GM12874 (cell line): ENCODE data around the gene ULK2.

Experiments used
- CTCF ChIP-seq: IDR thresholded peaks from 2 replicates; pipeline ENCODE4 v1.5.1; 2011; ENCODE audit warnings: low read depth, mild to moderate bottlenecking, control low read depth, low read length, moderate library complexity; ENCODE audit not compliant: insufficient read depth

Gene ULK2

GRCh38 chr17:19736071-19736470, 131.7 kb downstream of the ULK2 start:
- TF ChIP-seq CTCF: no peak

DNA sequence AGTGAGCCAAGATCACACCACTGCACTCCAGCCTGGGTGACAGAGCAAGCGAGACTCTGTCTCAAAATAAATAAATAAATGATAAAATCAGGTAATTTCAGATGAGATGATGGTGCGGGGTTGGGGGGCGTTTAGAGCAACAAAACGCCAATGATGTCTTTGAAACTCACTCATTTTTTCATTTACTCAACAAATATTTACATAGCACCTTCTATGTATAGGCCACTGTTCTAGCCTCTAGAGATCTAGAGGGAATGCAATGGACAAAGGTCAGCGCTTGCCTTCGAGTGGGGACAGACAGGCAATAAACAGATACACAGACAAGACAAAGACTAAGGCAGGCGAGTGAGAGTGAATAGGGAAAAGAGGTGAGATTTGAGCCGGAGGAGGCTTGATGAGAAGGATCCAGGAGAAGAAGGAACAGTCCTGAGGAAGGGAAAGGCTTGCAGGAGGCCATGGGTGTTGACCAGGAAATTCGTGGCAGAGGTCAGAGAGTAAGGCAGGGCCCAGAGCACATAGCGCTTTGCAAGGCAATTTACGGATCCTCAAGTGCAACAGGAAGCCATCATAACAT, 133.7 kb downstream of the ULK2 start:
- no peak for TF ChIP-seq CTCF

GRCh38 chr17:19731626-19732025, 136.1 kb downstream of the ULK2 start:
- no peak for TF ChIP-seq CTCF

DNA sequence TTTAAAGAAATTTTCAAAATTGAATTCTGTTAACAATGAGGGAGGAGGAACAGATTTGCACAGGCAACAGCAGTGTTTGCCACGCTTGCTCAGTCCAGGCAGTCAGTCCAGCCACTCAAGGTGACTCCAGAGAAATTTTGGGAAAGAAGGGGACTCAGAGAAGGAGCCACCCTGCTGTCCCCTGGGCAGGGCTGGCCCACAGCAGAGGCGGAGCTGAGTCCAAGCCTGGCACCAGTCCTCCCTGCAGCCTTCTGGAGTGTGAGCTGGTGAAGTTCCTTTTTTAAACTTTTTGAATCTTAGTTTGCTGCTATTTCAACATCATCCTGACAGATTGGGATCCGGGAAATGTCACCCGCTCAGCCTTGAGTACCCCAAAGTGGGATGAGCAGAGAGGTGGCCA, 136.9 kb downstream of the ULK2 start:
- no peak for TF ChIP-seq CTCF

DNA sequence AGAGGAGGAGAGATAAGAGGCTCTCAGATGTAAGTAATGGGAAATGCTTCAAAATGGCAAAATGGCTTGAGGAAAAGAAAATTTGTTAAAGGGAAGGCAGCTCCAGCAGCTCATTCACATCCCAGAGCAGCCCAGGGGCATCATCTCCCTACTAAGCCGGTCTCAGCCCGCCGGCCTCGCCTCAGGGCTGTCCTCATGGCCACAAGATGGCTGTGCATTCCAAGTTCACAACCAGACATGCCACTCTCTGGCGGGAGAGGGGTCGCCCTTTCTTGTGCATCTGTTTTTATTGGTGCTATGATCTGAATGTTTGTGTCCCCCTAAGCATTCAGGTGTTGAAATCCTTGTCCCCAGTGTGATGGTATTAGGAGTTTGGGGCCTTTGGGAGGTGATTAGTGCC, 137.8 kb downstream of the ULK2 start:
- no peak for TF ChIP-seq CTCF

DNA sequence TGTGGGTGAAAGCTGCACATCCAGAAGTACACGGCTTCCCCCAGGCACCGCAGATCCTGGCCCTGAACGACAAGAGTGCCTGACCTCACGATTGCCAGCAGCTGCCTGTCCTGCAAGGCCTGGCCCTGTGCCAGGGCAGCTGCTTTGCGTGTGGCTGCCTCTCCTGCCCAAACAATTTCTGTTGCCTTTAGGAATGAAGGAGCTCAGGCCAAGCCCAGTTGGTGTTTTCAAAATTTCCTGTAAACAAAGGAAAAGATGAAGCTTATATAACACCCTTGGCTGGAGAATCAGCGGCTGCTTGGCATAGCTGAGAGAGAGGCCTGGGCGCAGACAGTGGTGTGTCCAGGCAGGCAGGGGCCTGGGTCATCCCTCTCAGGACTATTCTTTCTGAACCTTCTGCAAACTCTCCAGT, 139.6 kb downstream of the ULK2 start:
- TF ChIP-seq CTCF: no peak

DNA sequence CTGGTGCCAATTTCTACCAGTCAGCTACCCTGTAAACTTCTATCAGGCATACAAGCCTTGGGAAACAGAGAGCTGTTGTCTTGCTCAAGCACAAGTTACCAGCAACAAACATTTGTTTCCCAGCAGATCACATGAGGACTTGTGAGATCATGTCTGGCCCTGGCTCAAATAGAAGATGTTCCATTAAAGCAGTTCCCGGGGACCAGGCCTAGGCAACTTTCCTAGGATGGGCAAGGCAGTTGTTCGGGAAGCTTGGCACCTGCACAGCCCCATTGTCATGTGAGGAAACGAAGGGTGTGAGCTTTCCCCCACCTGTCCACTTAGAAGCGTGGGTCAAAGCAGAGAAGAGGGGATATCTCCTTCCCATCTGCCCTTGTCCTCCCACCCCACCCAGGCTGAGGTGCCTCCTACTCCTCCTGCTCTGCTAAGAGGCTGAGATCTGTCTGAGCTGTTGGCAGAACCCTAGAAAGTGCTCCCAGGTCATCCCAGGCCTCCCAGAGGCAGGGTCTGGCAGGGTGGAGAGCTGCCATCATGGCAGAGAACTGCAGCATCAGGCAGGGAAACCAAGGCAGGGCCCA, 140.1 kb downstream of the ULK2 start:
- no peak for TF ChIP-seq CTCF
